Activated CD8-positive, alpha-beta memory T cell treated with anti-CD3 and anti-CD28 coated beads for 1 hour (primary cell): ENCODE data around the gene PRR36.
"Not testable (repeated sequence)": the region's sequence is repeated elsewhere in the genome, so short reads cannot be mapped to it uniquely, and the experiment has no call there.

ENCODE experiments used
- DNase-seq, 2 donors: peaks; one replicate each; pipeline ENCODE4 v3.0.0-alpha.2; 2020; ENCODE audit warnings: low read depth in 1 of 2; ENCODE audit errors: extremely low read depth in 1 of 2

Gene PRR36

GRCh38 chr19:7861619-7862412 is 12.4 kb downstream of the PRR36 start:
- DNase-seq, result no peak

GRCh38 chr19:7860714-7861618 is 13.2 kb downstream of the PRR36 start:
- DNase-seq, result no peak

GRCh38 chr19:7859831-7860713 is 14.1 kb downstream of the PRR36 start:
- DNase-seq, result no peak

GRCh38 chr19:7859087-7859486 is 15.1 kb downstream of the PRR36 start:
- DNase-seq, result not testable (repeated sequence)

GRCh38 chr19:7858109-7858770 is 15.9 kb downstream of the PRR36 start:
- no peak for DNase-seq

- no peak for DNase-seq
Observed at GRCh38 chr19:7857727-7858108, 16.5 kb downstream of the PRR36 start.

- no peak for DNase-seq
Observed at GRCh38 chr19:7856679-7857663, 17.2 kb downstream of the PRR36 start.

- DNase-seq, result no peak
Observed at GRCh38 chr19:7856109-7856591, 18.0 kb downstream of the PRR36 start.

- no peak for DNase-seq
Observed at GRCh38 chr19:7855426-7856108, 18.6 kb downstream of the PRR36 start.

GRCh38 chr19:7853770-7854128 is 20.4 kb downstream of the PRR36 start:
- DNase-seq, result no peak

- peak in 1 of 2 donors; percentile 59 for DNase-seq
Observed at GRCh38 chr19:7852851-7853769, 21.1 kb downstream of the PRR36 start.

GRCh38 chr19:7851623-7852500 is 22.3 kb downstream of the PRR36 start:
- no peak for DNase-seq

- no peak for DNase-seq
Observed at GRCh38 chr19:7850945-7851622, 23.1 kb downstream of the PRR36 start.

GRCh38 chr19:7850000-7850813 is 24.0 kb downstream of the PRR36 start:
- DNase-seq, result no peak

GRCh38 chr19:7849631-7849999 is 24.6 kb downstream of the PRR36 start:
- DNase-seq, result no peak
